ENCODE results near the gene SAC3D1. TPM values are rescaled to one million over a fixed set of nuclear protein-coding genes. Genes with fewer than 3 reads are reported as not detected.
"Not testable (repeated sequence)": the region's sequence is repeated elsewhere in the genome, so short reads cannot be mapped to it uniquely, and the experiment has no call there.

The SAC3D1 gene
- total RNA-seq, 2 donors from 2014 or later = 25.0 to 29.4 TPM

GRCh38 chr11:64998141-64998540 lies 42.9 kb upstream of the SAC3D1 start:
- Histone ChIP-seq H3K27me3 (replicated peaks; ENCODE audit: insufficient read depth) (no peaks in the 10 kb centered on the region), H3K36me3 (no peaks in the 10 kb centered on the region), H3K4me3 (no peak overlapping the region), H3K27ac (no peak overlapping the region), H3K4me1 (replicated peaks) (no peaks in the 10 kb centered on the region), H3K9me3 (no peaks in the 10 kb centered on the region)
- no peak for DNase-seq (ENCODE audit: low spot score)
- 94% methylated on average over 1 of the region's 1 CpG for WGBS
- TF ChIP-seq POLR2A (IDR thresholded peaks at IDR 0.05) (no peak), CTCF (IDR thresholded peaks at IDR 0.05) (no peak), POLR2AphosphoS5 (IDR thresholded peaks at IDR 0.05) (no peak)
- intact Hi-C loops (cut with DNase I) = loop anchor here (5.0 kb wide), 1 partner anchor 151 kb away; no protein-coding TSS in a partner anchor

GRCh38 chr11:64998690-64999431 lies 42.1 kb upstream of the SAC3D1 start:
- no peak for DNase-seq (ENCODE audit: low spot score)
- 64% methylated on average over 9 of the region's 9 CpGs for WGBS
- Histone ChIP-seq H3K27me3 (replicated peaks; ENCODE audit: insufficient read depth) (no peaks in the 10 kb centered on the region), H3K36me3 (no peaks in the 10 kb centered on the region), H3K27ac (no peak overlapping the region), H3K4me3 (no peak overlapping the region), H3K4me1 (replicated peaks) (no peaks in the 10 kb centered on the region), H3K9me3 (no peaks in the 10 kb centered on the region)
- intact Hi-C loops (cut with DNase I) = loop anchor here (5.0 kb wide), 1 partner anchor 152 kb away; no protein-coding TSS in a partner anchor
- no peak for TF ChIP-seq POLR2A (IDR thresholded peaks at IDR 0.05)
- no peak for TF ChIP-seq CTCF (IDR thresholded peaks at IDR 0.05)
- no peak for TF ChIP-seq POLR2AphosphoS5 (IDR thresholded peaks at IDR 0.05)

GRCh38 chr11:64999478-64999877 lies 41.5 kb upstream of the SAC3D1 start:
- intact Hi-C loops (cut with DNase I) = loop anchor here (5.0 kb wide), 1 partner anchor 152 kb away; no protein-coding TSS in a partner anchor
- 95% methylated on average over 1 of the region's 1 CpG for WGBS

GRCh38 chr11:65002706-65003105 lies 38.3 kb upstream of the SAC3D1 start:
- Histone ChIP-seq H3K27me3 (replicated peaks; ENCODE audit: insufficient read depth) (no peaks in the 10 kb centered on the region), H3K27ac (no peak overlapping the region), H3K4me1 (replicated peaks) (no peaks in the 10 kb centered on the region), H3K9me3 (no peaks in the 10 kb centered on the region), H3K4me3 (no peak overlapping the region), H3K36me3 (no peaks in the 10 kb centered on the region)
- no peak for DNase-seq (ENCODE audit: low spot score)
- no peak for TF ChIP-seq POLR2AphosphoS5 (IDR thresholded peaks at IDR 0.05)
- intact Hi-C loops (cut with DNase I) = no loop called here
- 72% methylated on average over 5 of the region's 5 CpGs for WGBS

More at GRCh38 chr11:64999478-64999877, 41.5 kb upstream of the SAC3D1 start:
- no peak for DNase-seq (ENCODE audit: low spot score)
- no peak overlapping the region for H3K4me3 ChIP-seq
- H3K27ac ChIP-seq = no peak overlapping the region
- TF ChIP-seq POLR2AphosphoS5 (IDR thresholded peaks at IDR 0.05) = no peak
- TF ChIP-seq CTCF (IDR thresholded peaks at IDR 0.05) = no peak
- no peak for TF ChIP-seq POLR2A (IDR thresholded peaks at IDR 0.05)
- H3K27me3 ChIP-seq (replicated peaks; ENCODE audit: insufficient read depth) = no peaks in the 10 kb centered on the region
- no peaks in the 10 kb centered on the region for H3K4me1 ChIP-seq (replicated peaks)
- H3K36me3 ChIP-seq = no peaks in the 10 kb centered on the region
- no peaks in the 10 kb centered on the region for H3K9me3 ChIP-seq

GRCh38 chr11:65003282-65003681 lies 37.7 kb upstream of the SAC3D1 start:
- H3K4me3 ChIP-seq = no peak overlapping the region
- no peak for TF ChIP-seq POLR2A (IDR thresholded peaks at IDR 0.05)
- TF ChIP-seq POLR2AphosphoS5 (IDR thresholded peaks at IDR 0.05) = no peak
- no peak for TF ChIP-seq CTCF (IDR thresholded peaks at IDR 0.05)
- H3K9me3 ChIP-seq = no peaks in the 10 kb centered on the region
- intact Hi-C loops (cut with DNase I) = no loop called here
- no peaks in the 10 kb centered on the region for H3K27me3 ChIP-seq (replicated peaks; ENCODE audit: insufficient read depth)
- 52% methylated on average over 7 of the region's 7 CpGs for WGBS
- no peak overlapping the region for H3K27ac ChIP-seq
- no peak for DNase-seq (ENCODE audit: low spot score)
- no peaks in the 10 kb centered on the region for H3K4me1 ChIP-seq (replicated peaks)
- no peaks in the 10 kb centered on the region for H3K36me3 ChIP-seq

GRCh38 chr11:65003968-65004367 lies 37.0 kb upstream of the SAC3D1 start:
- DNase-seq (ENCODE audit: low spot score); H3K36me3 ChIP-seq; H3K27me3 ChIP-seq (replicated peaks; ENCODE audit: insufficient read depth); H3K4me3 ChIP-seq; H3K27ac ChIP-seq; intact Hi-C loops (cut with DNase I); H3K9me3 ChIP-seq; H3K4me1 ChIP-seq (replicated peaks): not testable (repeated sequence)
- WGBS = 73% methylated on average over 3 of the region's 3 CpGs

All from prostate gland (tissue), 2 donors.